H1 (cell line): ENCODE measurements around the gene ZFAND3. TPM values are rescaled to one million over a fixed set of nuclear protein-coding genes. Genes with fewer than 3 reads are reported as not detected.

ENCODE experiments used
- CTCF ChIA-PET: fragments of 300-600 bp; sonication (Branson Sonifier 250); formaldehyde crosslinking; loops from one replicate; lab custom pipeline; 2021; ENCODE audit not compliant: partially characterized antibody; lab: Charles Lee
- POLR2A ChIA-PET: fragments of 300-600 bp; sonication (Branson Sonifier 250); formaldehyde crosslinking; loops from one replicate; lab custom pipeline; 2021; ENCODE audit warnings: inconsistent platforms; ENCODE audit not compliant: partially characterized antibody; lab: Charles Lee
- DNase-seq, 2 experiments: peaks; one replicate each; pipeline versions ENCODE4 v3.0.0 to v3.0.0-alpha.2; 2010 to 2022; ENCODE audit warnings: low spot score in 2 of 2, low read depth in 1 of 2, mixed read lengths in 1 of 2
- FAIRE-seq: peaks from 2 replicates; lab custom pipeline; 2011; peaks lifted over from hg19 to GRCh38; lab: Jason Lieb, UNC
- H2AFZ ChIP-seq: 2 replicates; pipeline ENCODE4 v1.8.1; 2012; ENCODE audit warnings: low read length, inconsistent platforms
- H2AK5ac ChIP-seq: 2 replicates; pipeline ENCODE4 v1.6.1; 2013; ENCODE audit warnings: low read depth, low read length
- H2BK120ac ChIP-seq: replicated peaks from 2 replicates; pipeline ENCODE3; 2013; ENCODE audit warnings: low read depth, low read length, inconsistent platforms
- H2BK12ac ChIP-seq: 2 replicates; pipeline ENCODE4 v1.6.1; 2013; ENCODE audit warnings: low read depth, low read length
- H2BK15ac ChIP-seq: 2 replicates; pipeline ENCODE4 v1.6.1; 2013; ENCODE audit warnings: low read length
- H2BK20ac ChIP-seq: 2 replicates; pipeline ENCODE4 v1.6.1; 2013; ENCODE audit warnings: low read length
- H2BK5ac ChIP-seq: 2 replicates; pipeline ENCODE4 v1.6.1; 2013; ENCODE audit warnings: low read depth, low read length
- H3K14ac ChIP-seq: 2 replicates; pipeline ENCODE4 v1.6.1; 2013; ENCODE audit warnings: inconsistent platforms; ENCODE audit not compliant: insufficient read length
- H3K18ac ChIP-seq: 2 replicates; pipeline ENCODE4 v1.6.1; 2013; ENCODE audit warnings: low read length; ENCODE audit errors: extremely low read depth
- H3K23ac ChIP-seq: 2 replicates; pipeline ENCODE4 v1.6.1; 2013; ENCODE audit warnings: inconsistent platforms; ENCODE audit not compliant: insufficient read length
- H3K23me2 ChIP-seq: 2 replicates; pipeline ENCODE4 v1.6.1; 2013; ENCODE audit warnings: low read depth, low read length
- H3K27ac ChIP-seq: 2 replicates; pipeline ENCODE4 v1.6.1; 2011; ENCODE audit warnings: low read depth, low read length, inconsistent platforms
- H3K27me3 ChIP-seq, 4 experiments: replicated peaks in 1 of 4; 1 replicate in 1 of 4; 2 replicates in 3 of 4; pipeline versions ENCODE4 v1.6.1 to v1.8.1; 2011 to 2013; ENCODE audit warnings: low read length in 3 of 4, mild to moderate bottlenecking in 3 of 4, inconsistent platforms in 2 of 4, mixed read lengths in 2 of 4, moderate library complexity in 1 of 4; ENCODE audit not compliant: control insufficient read depth in 3 of 4, insufficient read depth in 3 of 4; ENCODE audit errors: extremely low read depth in 1 of 4
- H3K36me3 ChIP-seq, 4 experiments: 2 replicates each; pipeline versions ENCODE4 v1.6.1 to v1.8.1; 2011 to 2013; ENCODE audit warnings: mild to moderate bottlenecking in 4 of 4, low read length in 3 of 4, moderate library complexity in 2 of 4, control low read depth in 1 of 4, inconsistent platforms in 1 of 4; ENCODE audit not compliant: insufficient read depth in 4 of 4, control insufficient read depth in 2 of 4
- H3K4ac ChIP-seq: replicated peaks from 2 replicates; pipeline ENCODE3; 2013; ENCODE audit warnings: low read length, low read depth, mixed read lengths, inconsistent platforms; ENCODE audit not compliant: insufficient read length
- H3K4me1 ChIP-seq, 4 experiments: replicated peaks in 1 of 4; 1 replicate in 1 of 4; 2 replicates in 3 of 4; pipeline versions ENCODE4 v1.6.1 to v1.8.1; 2011 to 2013; ENCODE audit warnings: low read length in 3 of 4, inconsistent platforms in 2 of 4, mixed read lengths in 1 of 4; ENCODE audit not compliant: insufficient read depth in 4 of 4, control insufficient read depth in 3 of 4
- H3K4me2 ChIP-seq, 2 experiments: 2 replicates each; pipeline versions ENCODE4 v1.6.1 to v1.8.1; 2011 to 2013; ENCODE audit warnings: low read depth in 2 of 2, low read length in 2 of 2, control low read depth in 1 of 2, inconsistent platforms in 1 of 2, mild to moderate bottlenecking in 1 of 2; ENCODE audit not compliant: insufficient read depth in 1 of 2
- H3K4me3 ChIP-seq, 4 experiments: fragments of 200-600, 300-600 bp in 1 of 4; sonication (generic), shearing (Covaris generic), sonication (Bioruptor Twin) in 1 of 4; 2 replicates each; pipeline versions ENCODE4 v1.5.1 to v1.8.1; 2011 to 2016; ENCODE audit warnings: low read length in 4 of 4, low read depth in 3 of 4, control low read depth in 2 of 4, inconsistent platforms in 2 of 4, mild to moderate bottlenecking in 2 of 4, mixed read lengths in 1 of 4, moderate library complexity in 1 of 4; ENCODE audit not compliant: insufficient read depth in 2 of 4; ENCODE audit errors: extremely low read depth in 1 of 4
- H3K56ac ChIP-seq: replicated peaks from 2 replicates; pipeline ENCODE3; 2013; ENCODE audit warnings: low read depth, mild to moderate bottlenecking, mixed read lengths, low read length, inconsistent platforms; ENCODE audit not compliant: insufficient read length
- H3K79me1 ChIP-seq: 2 replicates; pipeline ENCODE4 v1.6.1; 2013; ENCODE audit warnings: low read depth, low read length, control low read depth
- H3K79me2 ChIP-seq, 2 experiments: 2 replicates each; pipeline versions ENCODE4 v1.6.1 to v1.8.1; 2012 to 2013; ENCODE audit warnings: low read length in 2 of 2, mild to moderate bottlenecking in 2 of 2, inconsistent platforms in 1 of 2; ENCODE audit not compliant: insufficient read depth in 2 of 2, control insufficient read depth in 1 of 2
- H3K9ac ChIP-seq, 4 experiments: replicated peaks in 1 of 4; 1 replicate in 1 of 4; 2 replicates in 3 of 4; pipeline versions ENCODE4 v1.6.1 to v1.8.1; 2011 to 2013; ENCODE audit warnings: low read depth in 3 of 4, low read length in 3 of 4, control low read depth in 2 of 4, mild to moderate bottlenecking in 2 of 4, moderate library complexity in 2 of 4, inconsistent platforms in 1 of 4; ENCODE audit errors: extremely low read depth in 1 of 4
- H3K9me3 ChIP-seq, 2 experiments: 2 replicates each; pipeline versions ENCODE4 v1.6.1 to v1.8.1; 2012 to 2013; ENCODE audit warnings: mild to moderate bottlenecking in 2 of 2, moderate library complexity in 2 of 2, control low read depth in 1 of 2, inconsistent platforms in 1 of 2, low read depth in 1 of 2, low read length in 1 of 2, mixed read lengths in 1 of 2; ENCODE audit not compliant: insufficient read depth in 2 of 2
- H4K20me1 ChIP-seq, 2 experiments: replicated peaks in 1 of 2; 2 replicates each; pipeline versions ENCODE3 to v1.8.1; 2011 to 2013; ENCODE audit warnings: inconsistent platforms in 2 of 2, low read length in 2 of 2, mild to moderate bottlenecking in 1 of 2; ENCODE audit not compliant: insufficient read depth in 2 of 2, control insufficient read depth in 1 of 2
- H4K5ac ChIP-seq: 2 replicates; pipeline ENCODE4 v1.6.1; 2013; ENCODE audit warnings: low read length, low read depth, mixed read lengths, inconsistent platforms; ENCODE audit not compliant: insufficient read length
- H4K8ac ChIP-seq: 2 replicates; pipeline ENCODE4 v1.8.0; 2013; ENCODE audit warnings: mild to moderate bottlenecking, moderate library complexity, low read length, inconsistent platforms; ENCODE audit not compliant: insufficient read depth; ENCODE audit errors: extremely low read depth
- H4K91ac ChIP-seq: replicated peaks from 2 replicates; pipeline ENCODE3; 2013; ENCODE audit warnings: low read length, mixed read lengths, inconsistent platforms; ENCODE audit not compliant: insufficient read length
- MAFK ChIP-seq: IDR thresholded peaks from 2 replicates; pipeline ENCODE4 v1.6.1; 2012; ENCODE audit warnings: low read depth, mild to moderate bottlenecking, improper control_type of control experiment, low read length
- TCF12 ChIP-seq: IDR thresholded peaks from 2 replicates; pipeline ENCODE4 v1.6.1; 2011; ENCODE audit warnings: low read depth, mild to moderate bottlenecking, low read length
- WGBS, 2 experiments: shearing (Covaris generic) in 1 of 2; methylation state at CpG; one replicate each; pipeline versions ENCODE4 v1.1.6 to v1.1.7; 2013 to 2015; ENCODE audit warnings: low lambda C conversion rate in 2 of 2, mixed read lengths in 2 of 2, inconsistent platforms in 1 of 2, low coverage in 1 of 2, missing lambda C conversion rate in 1 of 2; ENCODE audit not compliant: insufficient replicate concordance in 2 of 2, insufficient coverage in 1 of 2, insufficient read length in 1 of 2; ENCODE audit errors: extremely low coverage in 1 of 2, missing lambda C conversion rate in 1 of 2; 5-methylcytosine and 5-hydroxymethylcytosine counted together
- polyA plus RNA-seq, 7 experiments: library from polyadenylated mRNA; depleted of rRNA in 3 of 7; stranded (reverse) in 5 of 7; unstranded in 2 of 7; fragments of >200 nt in 5 of 7; fragments of 200-250 nt in 2 of 7; gene quantifications; 1 replicate in 5 of 7; 2 replicates in 1 of 7; 4 replicates in 1 of 7; pipeline versions ENCODE4 v1.2.1 to v1.2.3, GENCODE V29; 2011 to 2013; ENCODE audit warnings: missing spikeins in 2 of 7, mixed read lengths in 2 of 7
- total RNA-seq: library from RNA; stranded (reverse); fragmentation: NEBNext Ultra II Directional; extraction: Animal tissue kit (Norgen Biotek cat#: 25700); gene quantifications from 2 replicates; pipeline ENCODE4 v1.2.1, GENCODE V29; 2021

The ZFAND3 gene
- total and polyA plus RNA-seq, 2 of the 8 experiments (the other 6 are each of a cell fraction or from before 2014, with no cell fraction given): 13.0 to 51.3 TPM

DNA sequence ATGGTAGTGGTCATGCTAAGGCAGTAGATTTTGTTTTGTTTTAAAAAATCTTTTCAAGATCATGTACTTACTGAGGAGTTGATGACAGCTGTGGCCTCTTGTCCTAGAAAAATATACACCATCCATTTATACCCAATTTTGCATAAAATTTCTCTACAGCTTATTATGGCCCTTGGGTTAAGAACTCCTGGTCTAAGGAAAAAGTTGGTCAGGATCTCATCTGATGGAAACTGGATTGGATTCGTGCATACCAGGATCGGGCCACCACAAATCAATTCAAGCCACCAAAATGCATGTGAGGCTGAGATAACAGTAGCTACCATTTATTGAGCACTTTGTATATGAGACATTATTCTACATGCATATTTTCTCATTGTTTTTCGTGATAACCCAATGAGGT is 244.4 kb downstream of the ZFAND3 start:
- POLR2A ChIA-PET: no interaction called here
- Histone ChIP-seq H3K4me3 (no peak overlapping the region), H3K4me2 (no peak overlapping the region), H3K27me3 (no peaks in the 10 kb centered on the region), H3K79me1 (no peaks in the 10 kb centered on the region), H4K91ac (no peak overlapping the region), H2BK120ac (no peak overlapping the region), H3K4ac (no peak overlapping the region), H3K79me2 (no peaks in the 10 kb centered on the region), H3K56ac (no peak overlapping the region), H3K36me3 (peaks cover 5 to 14% (median 13%) of the 10 kb centered on the region in 4 experiments; a peak in 7 of 8 replicates), H3K9ac (no peak overlapping the region), H2AFZ (no peak overlapping the region), H3K18ac (no peak overlapping the region), H4K5ac (no peak overlapping the region), H3K27ac (no peak overlapping the region), H3K23ac (no peak overlapping the region), H3K4me1 (peaks cover 0 to 2% (median 0%) of the 10 kb centered on the region in 4 experiments; a peak in 2 of 7 replicates), H3K9me3 (no peaks in the 10 kb centered on the region), H2BK12ac (no peak overlapping the region), H2BK5ac (no peak overlapping the region), H2BK15ac (no peak overlapping the region), H4K20me1 (peaks cover 0 to 2% of the 10 kb centered on the region in 2 experiments), H4K8ac (no peak overlapping the region), H2BK20ac (no peak overlapping the region), H3K23me2 (no peaks in the 10 kb centered on the region), H2AK5ac (no peak overlapping the region), H3K14ac (no peak overlapping the region)
- FAIRE-seq: no peak
- WGBS, 2 experiments: 79% methylated on average over 3 of the region's 3 CpGs; no CpG with 5 or more reads in 1 of the 2 experiments
- DNase-seq: no peak
- CTCF ChIA-PET: interaction anchor here (1.4 kb wide), 2 partner anchors 12 to 29 kb away, joined by 4 to 7 read pairs; no protein-coding TSS in a partner anchor
- TF ChIP-seq TCF12: no peak
- no peak for TF ChIP-seq MAFK
